Upper lobe of right lung (tissue), 1 donor: ENCODE data around the gene NXPE1. TPM values are rescaled to one million over a fixed set of nuclear protein-coding genes. Genes with fewer than 3 reads are reported as not detected.
"Not testable (repeated sequence)": the region's sequence is repeated elsewhere in the genome, so short reads cannot be mapped to it uniquely, and the experiment has no call there.

ENCODE experiments used
- ATAC-seq: fragments of 200-7000 bp; cut with Tn5 transposase; one replicate; pipeline ENCODE4 v1.9.1; 2020; ENCODE audit warnings: mild to moderate bottlenecking, moderate library complexity
- DNase-seq: peaks from one replicate; pipeline ENCODE4 v3.0.0-alpha.2; 2020
- H3K27ac ChIP-seq: fragments of 200-600 bp; one replicate; pipeline ENCODE4 v1.8.0; 2022
- H3K27me3 ChIP-seq: fragments of 200-600 bp; one replicate; pipeline ENCODE4 v1.8.0; 2022; ENCODE audit warnings: mild to moderate bottlenecking
- H3K36me3 ChIP-seq: fragments of 200-600 bp; one replicate; pipeline ENCODE4 v1.8.0; 2022
- H3K4me1 ChIP-seq: fragments of 200-600 bp; one replicate; pipeline ENCODE4 v1.8.0; 2022
- H3K4me3 ChIP-seq: fragments of 200-600 bp; one replicate; pipeline ENCODE4 v1.8.0; 2022; ENCODE audit warnings: mild to moderate bottlenecking
- H3K9me3 ChIP-seq: fragments of 200-600 bp; one replicate; pipeline ENCODE4 v1.8.0; 2022
- intact Hi-C: fragments of 100-400 bp; cut with DNase I; formaldehyde crosslinking; loops from one replicate; pipeline ENCODE4 v1.11.0; 2022
- long read RNA-seq: library from polyadenylated mRNA; unstranded; transcript quantifications from one replicate; pipeline ENCODE4 v2.0.0, GENCODE V29; 2021
- total RNA-seq: library from RNA; stranded (reverse); fragmentation: NEBNext Ultra II Directional; extraction: Animal tissue kit (Norgen Biotek cat#: 25700); gene quantifications from one replicate; pipeline ENCODE4 v1.2.1, GENCODE V29; 2021
- TF ChIP-seq, protein P1 (sequence below): fragments of 200-600 bp; IDR thresholded peaks from one replicate; pipeline ENCODE4 v1.8.0; 2022; ENCODE audit warnings: antibody characterized with exemption
- donor health status: DM: no; HTN: yes; CAD: no; lungs with severe emphysema.

NXPE1 gene
- not detected for total RNA-seq
- long read RNA-seq, partial matches to known transcripts: 0 of 1 reads
- long read RNA-seq, other reads (novel, unspliced or antisense): 1 of 1 reads

DNA sequence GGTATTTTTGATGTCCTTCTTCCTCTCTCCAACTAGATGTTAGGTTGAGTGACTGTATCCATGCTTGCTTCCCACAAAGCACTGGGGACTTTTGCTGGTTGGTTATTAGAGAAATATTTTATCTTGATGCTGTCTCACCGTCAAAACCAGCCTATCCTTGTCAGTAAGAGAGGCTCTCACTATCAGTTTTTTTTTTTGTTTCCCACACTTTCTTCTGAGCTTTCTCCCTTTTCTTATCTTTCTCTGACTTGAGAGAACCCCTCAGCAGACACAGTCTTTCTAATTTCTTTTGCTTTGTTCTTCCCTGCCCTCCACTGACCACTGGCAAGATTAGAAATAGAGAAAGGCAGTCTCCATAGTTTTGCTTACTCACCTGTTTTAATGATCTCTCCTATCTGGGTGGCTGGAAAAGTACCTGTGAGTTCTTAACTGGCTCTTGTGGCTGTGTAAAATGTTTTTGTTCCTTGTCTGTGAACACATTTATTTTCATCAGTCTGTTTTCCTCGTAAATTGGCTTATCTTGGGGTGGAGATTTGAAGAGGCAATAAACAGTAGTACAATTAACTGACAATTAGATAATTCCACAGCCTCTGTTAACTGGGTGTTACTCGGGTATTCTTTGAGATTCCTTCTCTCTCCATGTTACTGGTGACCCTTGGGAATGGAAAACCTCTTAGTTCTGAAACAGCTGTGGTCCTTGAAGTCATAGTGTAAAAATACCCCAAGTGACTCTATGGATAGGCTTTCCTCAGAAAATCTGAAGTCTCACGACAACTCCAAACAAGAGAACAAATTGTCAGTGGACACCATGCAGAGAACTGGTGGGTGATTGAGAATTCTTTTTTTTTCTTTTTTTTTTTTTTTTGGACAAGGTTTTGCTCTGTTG, at the start of gene NXPE1:
Gene NXPE1, minus strand, starts transcription at position 457 of the 886 bp plus-strand sequence. CDS start 8,680 bp downstream, outside the sequence.
- Histone ChIP-seq H3K27me3 (no peaks in the 10 kb centered on the region), H3K4me3 (no peak within 1 kb of the TSS), H3K27ac (no peak within 1 kb of the TSS), H3K36me3 (no peaks in the 10 kb centered on the region), H3K9me3 (no peaks in the 10 kb centered on the region), H3K4me1 (no peaks in the 10 kb centered on the region)
- DNase-seq: no peak
- TF ChIP-seq, protein P1, sequence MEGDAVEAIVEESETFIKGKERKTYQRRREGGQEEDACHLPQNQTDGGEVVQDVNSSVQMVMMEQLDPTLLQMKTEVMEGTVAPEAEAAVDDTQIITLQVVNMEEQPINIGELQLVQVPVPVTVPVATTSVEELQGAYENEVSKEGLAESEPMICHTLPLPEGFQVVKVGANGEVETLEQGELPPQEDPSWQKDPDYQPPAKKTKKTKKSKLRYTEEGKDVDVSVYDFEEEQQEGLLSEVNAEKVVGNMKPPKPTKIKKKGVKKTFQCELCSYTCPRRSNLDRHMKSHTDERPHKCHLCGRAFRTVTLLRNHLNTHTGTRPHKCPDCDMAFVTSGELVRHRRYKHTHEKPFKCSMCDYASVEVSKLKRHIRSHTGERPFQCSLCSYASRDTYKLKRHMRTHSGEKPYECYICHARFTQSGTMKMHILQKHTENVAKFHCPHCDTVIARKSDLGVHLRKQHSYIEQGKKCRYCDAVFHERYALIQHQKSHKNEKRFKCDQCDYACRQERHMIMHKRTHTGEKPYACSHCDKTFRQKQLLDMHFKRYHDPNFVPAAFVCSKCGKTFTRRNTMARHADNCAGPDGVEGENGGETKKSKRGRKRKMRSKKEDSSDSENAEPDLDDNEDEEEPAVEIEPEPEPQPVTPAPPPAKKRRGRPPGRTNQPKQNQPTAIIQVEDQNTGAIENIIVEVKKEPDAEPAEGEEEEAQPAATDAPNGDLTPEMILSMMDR: no peak
- intact Hi-C loops: no loop called here
- ATAC-seq: no peak

DNA sequence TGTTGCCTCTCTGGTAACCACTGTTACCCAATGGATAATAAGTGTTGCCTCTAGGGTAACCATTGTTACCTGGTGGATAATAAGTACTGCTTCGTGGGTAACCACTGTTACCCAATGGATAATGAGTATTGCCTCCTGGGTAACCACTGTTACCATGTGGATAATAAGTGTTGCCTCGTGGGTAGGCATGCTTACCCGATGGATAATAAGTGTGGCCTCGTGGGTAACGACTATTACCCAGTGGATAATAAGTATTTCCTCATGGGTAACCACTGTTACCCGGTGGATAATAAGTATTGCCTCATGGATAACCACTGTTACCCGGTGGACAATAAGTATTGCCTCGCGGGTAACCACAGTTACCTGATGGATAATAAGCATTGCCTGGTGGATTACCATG, 49.7 kb upstream of the NXPE1 start:
- intact Hi-C loops: no loop called here
- Histone ChIP-seq H3K27me3 (no peaks in the 10 kb centered on the region), H3K9me3 (no peaks in the 10 kb centered on the region), H3K4me1 (no peaks in the 10 kb centered on the region), H3K36me3 (no peaks in the 10 kb centered on the region), H3K27ac (no peak overlapping the region), H3K4me3 (no peak overlapping the region)
- DNase-seq: no peak
- TF ChIP-seq, protein P1: no peak
- ATAC-seq: no peak

- H3K9me3 ChIP-seq, DNase-seq, H3K27me3 ChIP-seq, intact Hi-C loops, H3K4me3 ChIP-seq, H3K27ac ChIP-seq, H3K4me1 ChIP-seq, H3K36me3 ChIP-seq, ATAC-seq: not testable (repeated sequence)
Measured at GRCh38 chr11:114608605-114609004, 48.9 kb upstream of the NXPE1 start.

- H3K9me3 ChIP-seq: no peaks in the 10 kb centered on the region
- H3K36me3 ChIP-seq: no peaks in the 10 kb centered on the region
- H3K4me3 ChIP-seq: no peak overlapping the region
- DNase-seq: no peak
- intact Hi-C loops: no loop called here
- no peak overlapping the region for H3K27ac ChIP-seq
- TF ChIP-seq, protein P1: no peak
- no peaks in the 10 kb centered on the region for H3K4me1 ChIP-seq
- H3K27me3 ChIP-seq: no peaks in the 10 kb centered on the region
- no peak for ATAC-seq
Measured at GRCh38 chr11:114607753-114608459, 48.2 kb upstream of the NXPE1 start.

DNA sequence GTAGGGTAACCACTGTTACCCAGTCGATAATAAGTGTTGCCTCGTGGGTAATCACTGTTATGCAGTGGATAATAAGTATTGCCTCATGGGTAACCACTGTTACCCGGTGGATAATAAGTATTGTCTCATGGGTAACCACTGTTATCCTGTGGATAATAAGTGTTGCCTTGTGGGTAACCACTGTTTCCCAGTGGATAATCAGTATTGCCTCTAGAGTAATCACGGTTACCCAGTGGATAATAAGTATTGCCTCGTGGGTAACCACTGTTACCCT, 47.1 kb upstream of the NXPE1 start:
- H3K27ac ChIP-seq, H3K27me3 ChIP-seq, intact Hi-C loops, ATAC-seq, H3K36me3 ChIP-seq, H3K4me1 ChIP-seq, H3K4me3 ChIP-seq, DNase-seq, H3K9me3 ChIP-seq: not testable (repeated sequence)

GRCh38 chr11:114606003-114606801, 46.5 kb upstream of the NXPE1 start:
- H3K27ac ChIP-seq: no peak overlapping the region
- TF ChIP-seq, protein P1: no peak
- intact Hi-C loops: no loop called here
- no peaks in the 10 kb centered on the region for H3K36me3 ChIP-seq
- ATAC-seq: peak; percentile 49
- no peaks in the 10 kb centered on the region for H3K9me3 ChIP-seq
- no peak for DNase-seq
- H3K27me3 ChIP-seq: no peaks in the 10 kb centered on the region
- H3K4me1 ChIP-seq: no peaks in the 10 kb centered on the region
- no peak overlapping the region for H3K4me3 ChIP-seq
